Neural cell (in vitro differentiated cells): ENCODE measurements around the gene CAMKMT.

Experiments used
- CTCF ChIP-seq: fragments of 450-650 bp; IDR thresholded peaks from 2 replicates; pipeline ENCODE4 v1.5.1; 2014; ENCODE audit warnings: antibody characterized with exemption, mild to moderate bottlenecking, moderate library complexity; ENCODE audit not compliant: poor library complexity, severe bottlenecking
- POLR2AphosphoS5 ChIP-seq: IDR thresholded peaks from 2 replicates; pipeline ENCODE4 v1.6.1; 2012

GRCh38 chr2:44455877-44456276 is 94.1 kb downstream of the CAMKMT start:
- TF ChIP-seq CTCF = no peak
- TF ChIP-seq POLR2AphosphoS5 = no peak
